Gastroesophageal sphincter (tissue), 3 donors: ENCODE data around the gene MFSD11.

ENCODE experiments used
- CTCF ChIP-seq, 4 experiments: fragments of 200-600 bp in 2 of 4; fragments of 450-650 bp in 2 of 4; sonication (generic) in 1 of 4; IDR thresholded peaks; one replicate each; pipeline ENCODE4 v1.5.1; 2017 to 2019; ENCODE audit warnings: antibody characterized with exemption in 4 of 4, mild to moderate bottlenecking in 2 of 4, moderate library complexity in 2 of 4
- POLR2AphosphoS5 ChIP-seq: sonication (generic); formaldehyde crosslinking; IDR thresholded peaks from one replicate; pipeline ENCODE4 v1.6.1; 2017; ENCODE audit warnings: antibody characterized with exemption

- TF ChIP-seq CTCF (IDR thresholded peaks at IDR 0.05) (no peak), POLR2AphosphoS5 (no peak)
Measured at GRCh38 chr17:76811834-76812233, 73.9 kb downstream of the MFSD11 start.
